Measurements from ENCODE around the gene TNS1.

- TF ChIP-seq ARID3B (CRISPR knock-in tag; IDR thresholded peaks at IDR 0.05; ENCODE audit: borderline replicate concordance) (no peak), EZH2 (IDR thresholded peaks at IDR 0.05; ENCODE audit: borderline replicate concordance, low read depth, low read length) (no peak), TAF7 (tag; IDR thresholded peaks at IDR 0.05) (no peak), POLR2A (conservative IDR thresholded peaks at IDR 0.05) (no peak), CTCF (IDR thresholded peaks at IDR 0.05 in 2 of 3, conservative IDR thresholded peaks at IDR 0.05 in 1 of 3; ENCODE audit: insufficient read depth in 2 of 3, low read depth in 1 of 3, low read length in 3 of 3) (no peak), JUN (IDR thresholded peaks at IDR 0.05; ENCODE audit: borderline replicate concordance, low read depth, low read length) (no peak), JUN (CRISPR knock-in tag; IDR thresholded peaks at IDR 0.05; ENCODE audit: borderline replicate concordance) (no peak), NR3C1 (CRISPR knock-in tag; IDR thresholded peaks at IDR 0.05) (no peak), ZNF512 (tag; IDR thresholded peaks at IDR 0.05) (no peak), ZNF175 (CRISPR knock-in tag; IDR thresholded peaks at IDR 0.05; ENCODE audit: low read depth) (no peak)
Measured at GRCh38 chr2:217842017-217842416, 160.8 kb downstream of the TNS1 start.

Data from K562 (cell line).